ENCODE measurements around the gene CDX4. TPM values are rescaled to one million over a fixed set of nuclear protein-coding genes. Genes with fewer than 3 reads are reported as not detected.

Gene CDX4
- polyA plus RNA-seq, 3 donors: not detected

DNA sequence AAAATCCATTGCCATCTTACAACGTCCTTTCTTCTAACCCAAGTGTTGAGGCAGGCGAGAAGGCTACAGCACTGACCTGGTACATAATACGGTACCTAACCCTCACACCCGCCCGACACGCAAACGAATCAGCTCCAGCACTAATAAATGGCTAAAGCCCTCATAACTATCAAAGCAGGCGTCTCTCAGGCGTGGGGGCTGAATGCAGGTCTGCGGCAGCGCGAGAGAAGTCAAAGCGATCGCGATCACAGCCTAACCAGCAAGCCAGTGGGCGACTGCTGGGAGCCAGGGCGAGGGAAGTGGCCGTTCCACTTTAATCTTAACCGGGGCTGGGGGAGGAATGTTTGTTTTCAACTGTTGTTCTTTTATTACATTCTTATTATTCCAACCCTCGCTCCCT, 1.5 kb downstream of the CDX4 start:
- Mint-ChIP-seq H3K4me3 (peak overlapping the region in 1 of 2 donors; percentile 67), H3K9me3 (peaks cover 4 to 18% (median 10%) of the 10 kb centered on the region in 7 donors), H3K36me3 (no peaks in the 10 kb centered on the region), H3K27ac (no peak overlapping the region), H3K27me3 (ENCODE audit: low read depth in 3 of 3) (peaks cover 26 to 42% (median 34%) of the 10 kb centered on the region in 3 donors), H3K4me1 (no peaks in the 10 kb centered on the region)
- no peaks in the 10 kb centered on the region for H3K79me2 ChIP-seq (ENCODE audit: insufficient read depth, low read length)
- intact Hi-C loops (cut with micrococcal nuclease): no loop called here
- no peaks in the 10 kb centered on the region for H4K20me1 ChIP-seq (ENCODE audit: insufficient read depth, low read length)
- no peak overlapping the region for H3K4me2 ChIP-seq (replicated peaks; ENCODE audit: extremely low read depth, low read length, poor library complexity, severe bottlenecking)
- DNase-seq: no peak
- H2AFZ ChIP-seq (ENCODE audit: insufficient read depth, low read depth, low read length, poor library complexity, severe bottlenecking): no peak overlapping the region
- H3K27me3 ChIP-seq (ENCODE audit: control insufficient read depth in 2 of 2, insufficient read depth in 2 of 2, low read length in 2 of 2): peaks cover 18 to 34% of the 10 kb centered on the region in 2 donors
- H3K4me1 ChIP-seq (ENCODE audit: control insufficient read depth in 1 of 2, insufficient read depth in 2 of 2, low read length in 2 of 2): no peaks in the 10 kb centered on the region
- H3K4me3 ChIP-seq (replicated peaks in 1 of 3; ENCODE audit: low read depth in 2 of 3, low read length in 3 of 3): no peak overlapping the region
- no peak overlapping the region for H3K9ac ChIP-seq (ENCODE audit: insufficient read depth, low read length, poor library complexity, severe bottlenecking)
- TF ChIP-seq, protein P1, sequence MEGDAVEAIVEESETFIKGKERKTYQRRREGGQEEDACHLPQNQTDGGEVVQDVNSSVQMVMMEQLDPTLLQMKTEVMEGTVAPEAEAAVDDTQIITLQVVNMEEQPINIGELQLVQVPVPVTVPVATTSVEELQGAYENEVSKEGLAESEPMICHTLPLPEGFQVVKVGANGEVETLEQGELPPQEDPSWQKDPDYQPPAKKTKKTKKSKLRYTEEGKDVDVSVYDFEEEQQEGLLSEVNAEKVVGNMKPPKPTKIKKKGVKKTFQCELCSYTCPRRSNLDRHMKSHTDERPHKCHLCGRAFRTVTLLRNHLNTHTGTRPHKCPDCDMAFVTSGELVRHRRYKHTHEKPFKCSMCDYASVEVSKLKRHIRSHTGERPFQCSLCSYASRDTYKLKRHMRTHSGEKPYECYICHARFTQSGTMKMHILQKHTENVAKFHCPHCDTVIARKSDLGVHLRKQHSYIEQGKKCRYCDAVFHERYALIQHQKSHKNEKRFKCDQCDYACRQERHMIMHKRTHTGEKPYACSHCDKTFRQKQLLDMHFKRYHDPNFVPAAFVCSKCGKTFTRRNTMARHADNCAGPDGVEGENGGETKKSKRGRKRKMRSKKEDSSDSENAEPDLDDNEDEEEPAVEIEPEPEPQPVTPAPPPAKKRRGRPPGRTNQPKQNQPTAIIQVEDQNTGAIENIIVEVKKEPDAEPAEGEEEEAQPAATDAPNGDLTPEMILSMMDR (IDR thresholded peaks at IDR 0.05): no peak
- no peaks in the 10 kb centered on the region for H3K36me3 ChIP-seq (replicated peaks in 1 of 2; ENCODE audit: control insufficient read depth in 1 of 2, insufficient read depth in 2 of 2, low read length in 2 of 2)
- WGBS (ENCODE audit: insufficient coverage): 28% methylated on average over 2 of the region's 20 CpGs
- H3K9me3 ChIP-seq (replicated peaks in 1 of 2; ENCODE audit: control insufficient read depth in 1 of 2, insufficient read depth in 1 of 2, low read length in 2 of 2): peaks cover 4 to 20% of the 10 kb centered on the region in 2 donors
- no peak overlapping the region for H3K27ac ChIP-seq (ENCODE audit: low read depth in 1 of 2, low read length in 2 of 2)

DNA sequence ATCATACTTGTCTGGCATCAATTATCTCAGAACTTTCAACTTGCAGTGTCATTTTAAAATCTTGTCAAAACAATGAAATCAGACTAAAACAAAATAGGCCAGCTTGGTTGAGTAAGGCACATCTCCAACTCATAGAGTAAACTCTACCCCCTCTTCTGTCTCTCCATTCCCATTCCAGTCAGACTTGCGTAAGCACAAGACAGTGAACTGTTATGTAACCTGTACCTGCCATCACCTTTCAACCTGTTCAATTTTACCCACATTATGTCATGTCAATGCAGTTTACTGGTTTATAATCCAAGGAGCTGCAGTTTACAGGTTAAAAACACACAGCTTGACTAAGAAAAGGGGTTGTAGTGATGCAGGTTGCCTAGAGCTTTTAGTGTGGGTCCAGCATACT, 8.3 kb downstream of the CDX4 start:
- no peaks in the 10 kb centered on the region for H3K4me1 ChIP-seq (ENCODE audit: control insufficient read depth in 1 of 2, insufficient read depth in 2 of 2, low read length in 2 of 2)
- peaks cover 2 to 8% (median 7%) of the 10 kb centered on the region in 3 donors for H3K27me3 Mint-ChIP-seq (ENCODE audit: low read depth in 3 of 3)
- H3K9me3 ChIP-seq (replicated peaks in 1 of 2; ENCODE audit: control insufficient read depth in 1 of 2, insufficient read depth in 1 of 2, low read length in 2 of 2): no peaks in the 10 kb centered on the region
- H3K4me3 Mint-ChIP-seq: no peak overlapping the region
- H3K79me2 ChIP-seq (ENCODE audit: insufficient read depth, low read length): no peaks in the 10 kb centered on the region
- H4K20me1 ChIP-seq (ENCODE audit: insufficient read depth, low read length): no peaks in the 10 kb centered on the region
- H3K36me3 Mint-ChIP-seq: no peaks in the 10 kb centered on the region
- H2AFZ ChIP-seq (ENCODE audit: insufficient read depth, low read depth, low read length, poor library complexity, severe bottlenecking): no peak overlapping the region
- H3K9ac ChIP-seq (ENCODE audit: insufficient read depth, low read length, poor library complexity, severe bottlenecking): no peak overlapping the region
- H3K27ac ChIP-seq (ENCODE audit: low read depth in 1 of 2, low read length in 2 of 2): no peak overlapping the region
- intact Hi-C loops (cut with micrococcal nuclease): no loop called here
- peaks cover 0 to 2% of the 10 kb centered on the region in 2 donors for H3K27me3 ChIP-seq (ENCODE audit: control insufficient read depth in 2 of 2, insufficient read depth in 2 of 2, low read length in 2 of 2)
- H3K36me3 ChIP-seq (replicated peaks in 1 of 2; ENCODE audit: control insufficient read depth in 1 of 2, insufficient read depth in 2 of 2, low read length in 2 of 2): no peaks in the 10 kb centered on the region
- H3K9me3 Mint-ChIP-seq: no peaks in the 10 kb centered on the region
- TF ChIP-seq, protein P1 (IDR thresholded peaks at IDR 0.05): no peak
- no peak overlapping the region for H3K27ac Mint-ChIP-seq
- no peak overlapping the region for H3K4me2 ChIP-seq (replicated peaks; ENCODE audit: extremely low read depth, low read length, poor library complexity, severe bottlenecking)
- no peak for DNase-seq
- no peak overlapping the region for H3K4me3 ChIP-seq (replicated peaks in 1 of 3; ENCODE audit: low read depth in 2 of 3, low read length in 3 of 3)
- no CpG with 5 or more reads among the region's 1 CpG for WGBS (ENCODE audit: insufficient coverage)
- H3K4me1 Mint-ChIP-seq: no peaks in the 10 kb centered on the region
